ENCODE results near the gene CAPN2. TPM values are rescaled to one million over a fixed set of nuclear protein-coding genes. Genes with fewer than 3 reads are reported as not detected.

CAPN2 gene
- total RNA-seq, 1 donor from 2014 or later, result 98.6 TPM

DNA sequence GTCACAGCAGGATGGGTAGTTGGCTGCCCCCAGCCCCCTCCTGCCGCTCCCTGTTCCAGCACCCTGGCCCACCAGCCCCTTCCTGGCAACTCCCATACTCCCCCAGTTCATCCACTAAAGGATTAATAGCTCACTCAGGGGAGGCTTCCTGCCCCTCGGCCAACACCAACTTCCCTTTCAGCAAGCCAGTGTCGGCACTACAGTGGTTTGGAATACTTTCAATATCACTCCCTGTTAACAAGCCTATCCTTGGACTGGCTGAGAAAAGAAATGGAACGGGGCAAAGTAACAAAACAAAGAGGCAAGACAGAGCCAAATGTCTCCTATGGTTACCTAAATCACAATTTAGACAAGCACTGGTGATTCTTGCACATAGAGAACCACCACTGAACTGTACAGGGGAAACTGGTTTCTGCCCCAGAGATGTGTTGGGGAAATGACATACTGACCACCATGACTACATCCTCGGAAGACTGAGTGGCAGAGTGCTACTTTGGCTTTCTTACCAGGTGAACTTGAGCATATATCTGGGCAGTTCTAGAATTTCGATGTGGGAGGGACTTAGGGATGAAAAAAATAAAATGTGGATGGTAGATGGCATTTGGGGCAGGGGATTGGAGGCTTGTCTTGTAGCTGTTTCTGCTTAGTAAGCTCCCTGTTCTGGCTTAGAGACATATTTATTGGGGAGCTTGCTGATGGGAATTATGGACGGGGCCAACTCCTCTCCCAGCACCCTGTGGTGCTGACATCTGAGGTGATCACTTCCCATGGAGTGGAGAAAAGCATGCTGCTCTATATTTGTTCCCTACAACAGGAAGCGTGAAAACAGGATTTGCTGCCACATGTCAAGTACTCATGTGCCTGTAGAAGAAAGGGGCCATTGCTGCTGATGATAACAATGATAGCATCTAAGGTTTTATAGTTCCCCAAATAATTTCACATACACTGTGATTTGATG, 7.1 kb upstream of the CAPN2 start:
- peaks cover 17% of the 10 kb centered on the region for H3K4me1 Mint-ChIP-seq
- DNase-seq (ENCODE audit: low read depth, low spot score), result no peak
- H3K36me3 Mint-ChIP-seq (ENCODE audit: low read depth), result no peaks in the 10 kb centered on the region
- TF ChIP-seq, protein P1, sequence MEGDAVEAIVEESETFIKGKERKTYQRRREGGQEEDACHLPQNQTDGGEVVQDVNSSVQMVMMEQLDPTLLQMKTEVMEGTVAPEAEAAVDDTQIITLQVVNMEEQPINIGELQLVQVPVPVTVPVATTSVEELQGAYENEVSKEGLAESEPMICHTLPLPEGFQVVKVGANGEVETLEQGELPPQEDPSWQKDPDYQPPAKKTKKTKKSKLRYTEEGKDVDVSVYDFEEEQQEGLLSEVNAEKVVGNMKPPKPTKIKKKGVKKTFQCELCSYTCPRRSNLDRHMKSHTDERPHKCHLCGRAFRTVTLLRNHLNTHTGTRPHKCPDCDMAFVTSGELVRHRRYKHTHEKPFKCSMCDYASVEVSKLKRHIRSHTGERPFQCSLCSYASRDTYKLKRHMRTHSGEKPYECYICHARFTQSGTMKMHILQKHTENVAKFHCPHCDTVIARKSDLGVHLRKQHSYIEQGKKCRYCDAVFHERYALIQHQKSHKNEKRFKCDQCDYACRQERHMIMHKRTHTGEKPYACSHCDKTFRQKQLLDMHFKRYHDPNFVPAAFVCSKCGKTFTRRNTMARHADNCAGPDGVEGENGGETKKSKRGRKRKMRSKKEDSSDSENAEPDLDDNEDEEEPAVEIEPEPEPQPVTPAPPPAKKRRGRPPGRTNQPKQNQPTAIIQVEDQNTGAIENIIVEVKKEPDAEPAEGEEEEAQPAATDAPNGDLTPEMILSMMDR (conservative IDR thresholded peaks at IDR 0.05), result no peak
- no peaks in the 10 kb centered on the region for H3K9me3 Mint-ChIP-seq
- no peak overlapping the region for H3K4me3 Mint-ChIP-seq
- H3K27ac Mint-ChIP-seq (ENCODE audit: unreplicated experiment), result no peak overlapping the region
- no peaks in the 10 kb centered on the region for H3K27me3 Mint-ChIP-seq (ENCODE audit: low read depth)

GRCh38 chr1:223706077-223706973, 6.0 kb upstream of the CAPN2 start:
- H3K27ac Mint-ChIP-seq (ENCODE audit: unreplicated experiment), result no peak overlapping the region
- H3K9me3 Mint-ChIP-seq, result no peaks in the 10 kb centered on the region
- H3K36me3 Mint-ChIP-seq (ENCODE audit: low read depth), result no peaks in the 10 kb centered on the region
- peaks cover 6% of the 10 kb centered on the region for H3K4me1 Mint-ChIP-seq
- no peaks in the 10 kb centered on the region for H3K27me3 Mint-ChIP-seq (ENCODE audit: low read depth)
- TF ChIP-seq, protein P1 (conservative IDR thresholded peaks at IDR 0.05), result no peak
- H3K4me3 Mint-ChIP-seq, result no peak overlapping the region
- DNase-seq (ENCODE audit: low read depth, low spot score), result no peak

- Mint-ChIP-seq H3K27me3 (ENCODE audit: low read depth) (no peaks in the 10 kb centered on the region), H3K9me3 (no peaks in the 10 kb centered on the region), H3K4me3 (no peak overlapping the region), H3K27ac (ENCODE audit: unreplicated experiment) (no peak overlapping the region), H3K36me3 (ENCODE audit: low read depth) (no peaks in the 10 kb centered on the region), H3K4me1 (peaks cover 4% of the 10 kb centered on the region)
- DNase-seq (ENCODE audit: low read depth, low spot score), result no peak
- TF ChIP-seq, protein P1 (conservative IDR thresholded peaks at IDR 0.05), result no peak
These were observed 4.9 kb upstream of the CAPN2 start for GRCh38 chr1:223707256-223708000.

GRCh38 chr1:223708001-223708359, 4.4 kb upstream of the CAPN2 start:
- Mint-ChIP-seq H3K4me1 (peaks cover 4% of the 10 kb centered on the region), H3K9me3 (no peaks in the 10 kb centered on the region), H3K36me3 (ENCODE audit: low read depth) (no peaks in the 10 kb centered on the region), H3K27ac (ENCODE audit: unreplicated experiment) (no peak overlapping the region), H3K4me3 (peak overlapping the region; percentile 56), H3K27me3 (ENCODE audit: low read depth) (no peaks in the 10 kb centered on the region)
- TF ChIP-seq, protein P1 (conservative IDR thresholded peaks at IDR 0.05), result peak; percentile 30
- DNase-seq (ENCODE audit: low read depth, low spot score), result no peak

DNA sequence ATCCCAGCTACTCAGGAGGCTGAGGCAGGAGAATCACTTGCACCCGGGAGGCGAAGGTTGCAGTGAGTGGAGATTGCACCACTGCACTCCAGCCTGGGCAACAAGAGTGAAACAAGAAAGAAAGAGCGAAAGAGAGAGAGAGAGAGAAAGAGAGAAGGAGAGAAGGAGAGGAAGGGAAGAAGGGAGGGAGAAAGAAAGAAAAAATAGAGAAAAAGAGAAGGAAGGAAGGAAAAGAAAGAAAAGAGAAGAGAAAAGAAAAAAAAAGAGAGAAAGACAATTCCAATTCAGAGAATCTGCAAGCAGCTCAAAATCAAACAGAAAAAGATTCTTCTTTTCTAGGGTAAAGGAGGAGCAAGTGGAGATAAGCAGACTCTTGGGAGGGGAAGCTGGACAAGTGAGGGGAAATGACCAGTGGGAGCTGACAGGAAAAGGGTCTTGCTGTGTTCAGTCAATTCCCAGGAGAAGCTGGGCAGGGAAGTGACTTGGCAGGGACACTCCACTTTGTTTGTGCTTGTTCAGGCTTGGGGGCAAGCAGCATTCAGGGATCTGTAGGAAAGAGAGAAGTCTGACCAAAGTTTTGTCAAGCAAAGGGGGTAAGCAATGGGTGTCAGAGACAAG, 3.6 kb upstream of the CAPN2 start:
- H3K4me3 Mint-ChIP-seq, result peak overlapping the region; percentile 8
- H3K4me1 Mint-ChIP-seq, result peaks cover 8% of the 10 kb centered on the region
- H3K27ac Mint-ChIP-seq (ENCODE audit: unreplicated experiment), result no peak overlapping the region
- H3K36me3 Mint-ChIP-seq (ENCODE audit: low read depth), result no peaks in the 10 kb centered on the region
- TF ChIP-seq, protein P1 (conservative IDR thresholded peaks at IDR 0.05), result no peak
- no peaks in the 10 kb centered on the region for H3K27me3 Mint-ChIP-seq (ENCODE audit: low read depth)
- no peak for DNase-seq (ENCODE audit: low read depth, low spot score)
- H3K9me3 Mint-ChIP-seq, result no peaks in the 10 kb centered on the region
